MM.1S (cell line): ENCODE results near the gene MOCS2.

ENCODE experiments used
- DNase-seq: peaks from one replicate; pipeline ENCODE4 v3.0.0-alpha.2; 2015
- H2AFZ ChIP-seq: fragments of 300-600 bp; sonication (generic); 2 replicates; pipeline ENCODE4 v1.6.0; 2016; ENCODE audit warnings: antibody characterized with exemption, low read length
- H3F3A ChIP-seq: fragments of 300-600 bp; sonication (generic); 2 replicates; pipeline ENCODE4 v1.6.1; 2016; ENCODE audit warnings: mild to moderate bottlenecking, antibody characterized with exemption, low read length, moderate library complexity, mixed read lengths; ENCODE audit not compliant: insufficient read depth
- H3K27ac ChIP-seq: fragments of 300-600 bp; sonication (generic); 2 replicates; pipeline ENCODE4 v1.5.1; 2016; ENCODE audit warnings: mild to moderate bottlenecking, low read length
- H3K27me3 ChIP-seq: fragments of 300-600 bp; sonication (generic); replicated peaks from 2 replicates; pipeline ENCODE4 v1.6.0; 2016; ENCODE audit warnings: low read length; ENCODE audit not compliant: insufficient read depth
- H3K36me3 ChIP-seq: fragments of 300-600 bp; sonication (generic); replicated peaks from 2 replicates; pipeline ENCODE4 v1.6.1; 2016; ENCODE audit warnings: mild to moderate bottlenecking, low read length, mixed read lengths; ENCODE audit not compliant: insufficient read depth
- H3K4me1 ChIP-seq: fragments of 300-600 bp; sonication (generic); 2 replicates; pipeline ENCODE4 v1.6.1; 2016; ENCODE audit warnings: low read length, mixed read lengths
- H3K4me2 ChIP-seq: fragments of 300-600 bp; sonication (generic); 2 replicates; pipeline ENCODE4 v1.6.0; 2016; ENCODE audit warnings: low read depth, low read length
- H3K4me3 ChIP-seq: fragments of 300-600 bp; sonication (generic); 2 replicates; pipeline ENCODE4 v1.5.1; 2016; ENCODE audit warnings: low read length, mixed read lengths
- H3K79me2 ChIP-seq: fragments of 300-600 bp; sonication (generic); 2 replicates; pipeline ENCODE4 v1.6.1; 2016; ENCODE audit warnings: mixed run types, low read length, mixed read lengths
- H3K9ac ChIP-seq: fragments of 300-600 bp; sonication (generic); 2 replicates; pipeline ENCODE4 v1.6.1; 2016; ENCODE audit warnings: low read length, mixed read lengths
- H3K9me2 ChIP-seq: fragments of 300-600 bp; sonication (generic); replicated peaks from 2 replicates; pipeline ENCODE4 v1.6.1; 2016; ENCODE audit warnings: mild to moderate bottlenecking, low read length, mixed read lengths; ENCODE audit not compliant: insufficient read depth
- H3K9me3 ChIP-seq: fragments of 300-600 bp; sonication (generic); replicated peaks from 2 replicates; pipeline ENCODE4 v1.6.1; 2016; ENCODE audit warnings: mild to moderate bottlenecking, low read length, mixed read lengths; ENCODE audit not compliant: insufficient read depth
- H4K20me1 ChIP-seq: fragments of 300-600 bp; sonication (generic); 2 replicates; pipeline ENCODE4 v1.6.1; 2016; ENCODE audit warnings: mild to moderate bottlenecking, low read length, moderate library complexity, mixed read lengths; ENCODE audit not compliant: insufficient read depth
- EZH2 ChIP-seq: fragments of 300-600 bp; sonication (generic); optimal IDR thresholded peaks from 2 replicates; pipeline ENCODE3; 2017; ENCODE audit warnings: low read depth, mild to moderate bottlenecking, antibody characterized with exemption, low read length, mixed read lengths
- EZH2phosphoT487 ChIP-seq: fragments of 300-600 bp; sonication (generic); IDR thresholded peaks from 2 replicates; pipeline ENCODE4 v1.6.1; 2018; ENCODE audit warnings: antibody characterized with exemption, low read length
- TF ChIP-seq, protein P1 (sequence below): fragments of 300-600 bp; sonication (generic); IDR thresholded peaks from 2 replicates; pipeline ENCODE4 v1.5.1; 2016; ENCODE audit warnings: antibody characterized with exemption, low read length, mixed read lengths

Gene MOCS2, protein sequence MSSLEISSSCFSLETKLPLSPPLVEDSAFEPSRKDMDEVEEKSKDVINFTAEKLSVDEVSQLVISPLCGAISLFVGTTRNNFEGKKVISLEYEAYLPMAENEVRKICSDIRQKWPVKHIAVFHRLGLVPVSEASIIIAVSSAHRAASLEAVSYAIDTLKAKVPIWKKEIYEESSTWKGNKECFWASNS

DNA sequence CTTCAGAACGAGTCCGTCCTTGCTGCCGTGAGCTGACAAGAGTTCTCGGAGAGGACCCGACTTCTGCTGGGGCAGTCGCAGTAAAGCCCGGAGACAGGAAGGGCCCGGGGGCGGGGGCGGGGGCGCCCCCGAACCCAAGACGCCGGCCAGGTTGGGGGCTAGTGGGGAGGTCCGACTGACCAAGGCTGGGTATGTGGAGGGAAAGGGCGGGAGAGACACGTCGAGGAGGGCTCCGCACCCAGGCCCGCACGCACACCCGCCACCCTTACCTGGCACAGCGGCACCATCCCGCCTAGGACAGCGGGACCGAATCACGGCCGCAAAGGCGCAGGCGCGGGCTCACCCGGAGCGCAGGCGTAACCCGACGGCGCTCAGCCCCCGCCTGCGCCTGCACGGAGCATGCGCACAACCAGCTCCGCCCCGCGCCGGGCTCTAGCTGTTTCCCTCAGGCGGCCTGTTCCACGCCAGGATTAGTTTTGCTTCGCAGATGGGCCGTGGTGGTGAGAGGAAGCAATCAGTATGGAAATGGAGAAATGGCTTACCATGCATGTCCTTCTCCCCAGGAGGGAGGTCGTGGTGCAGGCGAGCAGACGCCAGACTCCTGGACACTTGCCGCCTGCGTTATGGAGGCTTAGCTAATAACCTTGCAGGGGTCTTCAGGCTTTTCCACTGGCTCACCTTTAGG, at the start of gene MOCS2:
TSS of gene MOCS2 (minus strand) at position 315 of the 685 bp plus-strand sequence. CDS start 2,583 bp downstream, outside the sequence.
- peak; percentile 95 for DNase-seq

DNA sequence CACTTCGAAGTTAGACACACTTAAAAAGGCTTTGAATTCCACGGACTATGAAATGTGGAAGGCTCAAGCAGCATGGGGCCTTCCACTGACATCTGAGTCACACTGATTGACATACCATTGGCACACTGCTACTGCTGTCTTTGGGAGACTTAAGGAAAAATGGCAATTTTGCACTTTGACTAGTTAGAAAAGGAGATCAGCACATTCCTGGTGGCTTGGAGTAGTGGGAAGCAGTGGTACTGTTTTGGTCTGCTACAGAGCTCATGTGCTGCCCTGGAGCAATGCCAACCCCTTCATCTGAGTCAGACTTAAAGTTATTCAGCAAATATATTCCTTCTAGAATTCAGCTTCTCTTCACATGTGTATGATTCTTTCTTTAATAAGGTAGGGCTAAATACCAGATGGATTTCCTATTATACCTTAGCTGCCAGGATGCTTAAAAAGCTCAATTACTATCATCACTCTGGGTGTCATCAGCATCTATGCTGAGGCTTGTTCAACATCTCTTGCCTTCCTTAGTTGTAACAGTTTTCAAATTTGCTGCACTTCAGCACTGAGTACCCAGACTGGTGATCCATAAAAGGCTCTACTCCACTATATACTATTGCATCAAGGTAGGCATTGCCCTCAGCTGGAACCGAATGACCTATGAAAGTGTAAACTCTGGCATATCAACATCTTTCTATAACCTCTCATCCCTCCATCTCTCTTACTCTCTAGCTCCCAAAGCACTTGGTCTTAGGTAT, 42.3 kb upstream of the MOCS2 start:
- no peak overlapping the region for H3K4me2 ChIP-seq
- H3K4me1 ChIP-seq, result no peaks in the 10 kb centered on the region
- H3K9ac ChIP-seq, result no peak overlapping the region
- no peak for DNase-seq
- no peaks in the 10 kb centered on the region for H3K9me3 ChIP-seq
- no peaks in the 10 kb centered on the region for H3K36me3 ChIP-seq
- H3F3A ChIP-seq, result no peaks in the 10 kb centered on the region
- no peak overlapping the region for H3K4me3 ChIP-seq
- H3K27me3 ChIP-seq, result no peaks in the 10 kb centered on the region
- no peaks in the 10 kb centered on the region for H4K20me1 ChIP-seq
- H3K9me2 ChIP-seq, result no peaks in the 10 kb centered on the region
- H3K27ac ChIP-seq, result no peak overlapping the region
- H2AFZ ChIP-seq, result no peak overlapping the region
- no peak for TF ChIP-seq EZH2phosphoT487
- TF ChIP-seq, protein P1, sequence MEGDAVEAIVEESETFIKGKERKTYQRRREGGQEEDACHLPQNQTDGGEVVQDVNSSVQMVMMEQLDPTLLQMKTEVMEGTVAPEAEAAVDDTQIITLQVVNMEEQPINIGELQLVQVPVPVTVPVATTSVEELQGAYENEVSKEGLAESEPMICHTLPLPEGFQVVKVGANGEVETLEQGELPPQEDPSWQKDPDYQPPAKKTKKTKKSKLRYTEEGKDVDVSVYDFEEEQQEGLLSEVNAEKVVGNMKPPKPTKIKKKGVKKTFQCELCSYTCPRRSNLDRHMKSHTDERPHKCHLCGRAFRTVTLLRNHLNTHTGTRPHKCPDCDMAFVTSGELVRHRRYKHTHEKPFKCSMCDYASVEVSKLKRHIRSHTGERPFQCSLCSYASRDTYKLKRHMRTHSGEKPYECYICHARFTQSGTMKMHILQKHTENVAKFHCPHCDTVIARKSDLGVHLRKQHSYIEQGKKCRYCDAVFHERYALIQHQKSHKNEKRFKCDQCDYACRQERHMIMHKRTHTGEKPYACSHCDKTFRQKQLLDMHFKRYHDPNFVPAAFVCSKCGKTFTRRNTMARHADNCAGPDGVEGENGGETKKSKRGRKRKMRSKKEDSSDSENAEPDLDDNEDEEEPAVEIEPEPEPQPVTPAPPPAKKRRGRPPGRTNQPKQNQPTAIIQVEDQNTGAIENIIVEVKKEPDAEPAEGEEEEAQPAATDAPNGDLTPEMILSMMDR, result no peak
- no peak for TF ChIP-seq EZH2
- H3K79me2 ChIP-seq, result no peaks in the 10 kb centered on the region

More for the DNA sequence above, at the start of gene MOCS2:
- H3K27me3 ChIP-seq, result no peaks in the 10 kb centered on the region
- no peak for TF ChIP-seq EZH2phosphoT487
- TF ChIP-seq, protein P1, result no peak
- TF ChIP-seq EZH2, result no peak
- 0 out of 2 replicates have a peak, but pooled peaks cover 4% of the 10 kb centered on the region for H3K4me1 ChIP-seq
- H3K9me2 ChIP-seq, result no peaks in the 10 kb centered on the region
- H3K27ac ChIP-seq, result peak within 1 kb of the TSS; percentile 23; the same call in 1 of the 2 replicates
- no peaks in the 10 kb centered on the region for H3K36me3 ChIP-seq
- H3F3A ChIP-seq, result peaks cover 5% of the 10 kb centered on the region; the same call in 1 of the 2 replicates
- H3K9ac ChIP-seq, result peak within 1 kb of the TSS; percentile 69
- no peaks in the 10 kb centered on the region for H3K9me3 ChIP-seq
- peak within 1 kb of the TSS; percentile 100 for H2AFZ ChIP-seq
- H3K79me2 ChIP-seq, result no peaks in the 10 kb centered on the region
- peak within 1 kb of the TSS; percentile 79 for H3K4me2 ChIP-seq
- H3K4me3 ChIP-seq, result peak within 1 kb of the TSS; percentile 90
- no peaks in the 10 kb centered on the region for H4K20me1 ChIP-seq

DNA sequence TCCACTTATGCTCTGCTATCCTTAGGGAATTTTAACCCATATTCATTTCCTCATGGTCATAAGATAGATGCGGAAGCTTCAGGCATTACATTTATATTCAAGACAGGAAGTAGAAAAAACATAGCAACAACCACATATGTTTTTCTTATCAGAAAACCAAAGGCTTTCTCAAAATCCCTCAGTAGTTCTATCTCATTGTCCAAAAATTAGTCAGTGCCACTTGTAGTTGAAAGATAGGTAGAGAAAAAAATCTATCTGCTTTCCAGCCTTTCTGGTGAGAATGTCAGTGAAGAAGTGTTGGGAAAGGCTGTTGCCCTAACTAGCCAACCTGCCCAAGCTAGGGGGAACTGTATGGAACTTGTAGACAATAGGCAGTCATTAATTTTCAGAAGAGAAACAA, 23.5 kb upstream of the MOCS2 start:
- TF ChIP-seq, protein P1, result no peak
- TF ChIP-seq EZH2 (no peak), EZH2phosphoT487 (no peak)
- DNase-seq, result no peak
- H3K27me3 ChIP-seq, result no peaks in the 10 kb centered on the region
- H4K20me1 ChIP-seq, result no peaks in the 10 kb centered on the region
- no peaks in the 10 kb centered on the region for H3K4me1 ChIP-seq
- H3K36me3 ChIP-seq, result no peaks in the 10 kb centered on the region
- no peak overlapping the region for H3K9ac ChIP-seq
- no peaks in the 10 kb centered on the region for H3K79me2 ChIP-seq
- H3F3A ChIP-seq, result no peaks in the 10 kb centered on the region
- no peak overlapping the region for H3K27ac ChIP-seq
- no peaks in the 10 kb centered on the region for H3K9me3 ChIP-seq
- no peak overlapping the region for H3K4me3 ChIP-seq
- H3K4me2 ChIP-seq, result no peak overlapping the region
- H3K9me2 ChIP-seq, result no peaks in the 10 kb centered on the region
- no peak overlapping the region for H2AFZ ChIP-seq
